HG03025 (cell line): ENCODE data around the gene CFAP52.
"Not testable (repeated sequence)": the region's sequence is repeated elsewhere in the genome, so short reads cannot be mapped to it uniquely, and the experiment has no call there.

Source experiments
- ATAC-seq: cut with Tn5 transposase; IDR thresholded peaks from one replicate; pipeline ENCODE4 v1.9.1; 2021; ENCODE audit warnings: mild to moderate bottlenecking, moderate library complexity; ENCODE audit not compliant: unreplicated experiment, low FRiP score

CFAP52 gene

GRCh38 chr17:9576521-9577372 lies at the start of gene CFAP52:
Gene CFAP52 (plus strand): TSS chr17:9576642. CDS start chr17:9576696, 54 bp downstream.
- no peak for ATAC-seq

- no peak for ATAC-seq
Observed at GRCh38 chr17:9527788-9528187, 48.7 kb upstream of the CFAP52 start.

GRCh38 chr17:9529033-9529700 lies 47.3 kb upstream of the CFAP52 start:
- no peak for ATAC-seq

GRCh38 chr17:9531034-9531433 lies 45.4 kb upstream of the CFAP52 start:
- no peak for ATAC-seq

GRCh38 chr17:9532715-9533114 lies 43.7 kb upstream of the CFAP52 start:
- ATAC-seq = no peak

- ATAC-seq = no peak
Observed at GRCh38 chr17:9533441-9533840, 43.0 kb upstream of the CFAP52 start.

GRCh38 chr17:9536061-9536460 lies 40.4 kb upstream of the CFAP52 start:
- no peak for ATAC-seq

GRCh38 chr17:9537177-9537776 lies 39.2 kb upstream of the CFAP52 start:
- ATAC-seq = no peak

- no peak for ATAC-seq
Observed at GRCh38 chr17:9538626-9539025, 37.8 kb upstream of the CFAP52 start.

- ATAC-seq = no peak
Observed at GRCh38 chr17:9541718-9542117, 34.7 kb upstream of the CFAP52 start.

GRCh38 chr17:9544221-9544620 lies 32.2 kb upstream of the CFAP52 start:
- ATAC-seq = no peak

- no peak for ATAC-seq
Observed at GRCh38 chr17:9549215-9549614, 27.2 kb upstream of the CFAP52 start.

- no peak for ATAC-seq
Observed at GRCh38 chr17:9553181-9553580, 23.3 kb upstream of the CFAP52 start.

- ATAC-seq = no peak
Observed at GRCh38 chr17:9553596-9553995, 22.8 kb upstream of the CFAP52 start.

GRCh38 chr17:9554715-9555114 lies 21.7 kb upstream of the CFAP52 start:
- not testable (repeated sequence) for ATAC-seq

GRCh38 chr17:9557161-9557755 lies 19.2 kb upstream of the CFAP52 start:
- ATAC-seq = no peak

- no peak for ATAC-seq
Observed at GRCh38 chr17:9557857-9558256, 18.6 kb upstream of the CFAP52 start.

GRCh38 chr17:9564104-9564503 lies 12.3 kb upstream of the CFAP52 start:
- ATAC-seq = no peak

GRCh38 chr17:9566067-9566466 lies 10.4 kb upstream of the CFAP52 start:
- ATAC-seq = no peak

- ATAC-seq = not testable (repeated sequence)
Observed at GRCh38 chr17:9566739-9567138, 9.7 kb upstream of the CFAP52 start.

GRCh38 chr17:9568004-9568403 lies 8.4 kb upstream of the CFAP52 start:
- ATAC-seq = no peak
